T-helper 9 cell (primary cell): ENCODE measurements around the gene KCNQ1OT1.

Source experiments
- DNase-seq: peaks from one replicate; pipeline ENCODE4 v3.0.0-alpha.2; 2020
- total RNA-seq, 2 donors: gene quantifications; one replicate each; lab custom pipeline; 2026; lab: John Stamatoyannopoulos, UW

The KCNQ1OT1 gene
- total RNA-seq = 19.0 to 41.3 reads per million in 2 donors

DNA sequence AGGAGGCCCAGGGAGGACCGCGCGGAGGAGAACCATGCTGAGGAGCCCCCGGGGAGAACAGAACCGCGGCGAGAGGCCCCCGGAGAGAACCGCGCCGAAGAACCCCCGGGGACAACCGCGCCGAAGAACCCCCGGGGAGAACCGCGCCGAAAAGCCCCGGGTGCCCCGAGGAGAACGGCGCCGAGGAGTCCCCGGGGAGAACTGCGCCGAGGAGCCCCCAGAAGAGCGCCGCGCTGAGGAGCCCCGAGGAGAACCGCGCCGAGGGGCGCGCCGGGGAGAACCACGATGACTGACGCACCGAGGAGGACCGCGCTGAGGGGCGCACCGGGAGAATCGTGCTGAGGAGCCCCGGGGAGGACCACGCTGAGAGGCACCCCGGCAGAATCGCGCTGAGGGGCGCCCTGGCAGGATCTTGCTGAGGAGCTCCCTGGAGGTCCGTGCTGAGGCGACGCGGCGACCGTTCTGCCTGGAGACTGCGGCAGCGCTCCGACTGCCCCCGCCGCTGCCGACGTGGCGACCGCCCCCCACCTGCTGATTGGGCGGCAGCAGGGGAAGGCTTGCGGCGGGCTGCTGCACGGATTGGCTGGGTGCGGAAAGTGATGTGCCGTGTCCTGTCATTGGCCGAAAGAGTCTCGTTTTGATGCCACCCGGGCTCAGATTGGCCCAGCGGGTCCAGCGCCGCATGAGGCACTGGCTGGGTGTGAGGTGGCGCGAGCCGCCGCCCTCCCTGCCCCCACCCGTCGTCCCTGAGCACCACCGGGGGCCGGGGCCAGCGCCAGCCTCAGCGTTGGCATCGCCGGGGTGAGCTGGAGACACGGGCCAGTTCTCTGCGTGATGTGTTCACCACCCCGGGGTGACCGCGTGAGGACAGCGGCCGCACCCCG, at the start of gene KCNQ1OT1:
Gene KCNQ1OT1 (minus strand): TSS at position 464 of the 884 bp plus-strand sequence.
- DNase-seq = peak; percentile 77

DNA sequence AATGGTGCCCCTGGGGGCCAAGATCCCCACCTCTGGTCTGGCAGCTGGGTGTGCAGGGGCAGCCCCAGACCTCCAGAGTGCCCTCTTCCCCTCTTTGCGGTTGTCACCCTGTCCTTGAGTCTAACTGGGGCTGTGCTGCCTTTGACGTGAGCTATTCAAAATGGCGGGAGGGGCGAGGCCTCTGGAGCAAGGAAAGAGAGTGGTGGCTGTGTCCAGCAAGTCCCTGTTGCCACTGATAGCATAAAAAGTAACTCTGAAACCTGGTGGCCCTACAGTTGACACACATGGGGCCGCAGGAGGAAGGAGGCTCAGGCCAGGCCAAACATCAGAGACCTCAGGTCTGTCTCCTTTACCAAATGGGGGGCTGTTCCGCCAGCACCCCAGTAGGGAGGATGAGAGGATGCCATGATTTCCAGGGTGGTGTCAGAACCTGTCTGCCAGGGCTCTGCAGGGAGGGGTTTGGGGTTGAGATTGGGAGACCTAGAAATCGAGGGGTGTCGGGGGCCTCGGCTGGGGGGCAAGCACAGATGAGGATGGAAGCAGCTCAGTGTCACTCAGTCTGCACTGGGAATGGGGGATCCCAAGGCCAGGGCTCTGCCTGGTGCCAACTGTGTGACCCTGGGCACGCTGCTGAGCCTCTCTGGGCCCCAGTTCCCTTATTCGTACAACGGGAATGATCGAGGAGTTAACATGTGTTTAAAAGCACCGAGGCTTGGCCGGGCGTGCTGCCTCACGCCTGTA, 49.2 kb upstream of the KCNQ1OT1 start:
- no peak for DNase-seq

DNA sequence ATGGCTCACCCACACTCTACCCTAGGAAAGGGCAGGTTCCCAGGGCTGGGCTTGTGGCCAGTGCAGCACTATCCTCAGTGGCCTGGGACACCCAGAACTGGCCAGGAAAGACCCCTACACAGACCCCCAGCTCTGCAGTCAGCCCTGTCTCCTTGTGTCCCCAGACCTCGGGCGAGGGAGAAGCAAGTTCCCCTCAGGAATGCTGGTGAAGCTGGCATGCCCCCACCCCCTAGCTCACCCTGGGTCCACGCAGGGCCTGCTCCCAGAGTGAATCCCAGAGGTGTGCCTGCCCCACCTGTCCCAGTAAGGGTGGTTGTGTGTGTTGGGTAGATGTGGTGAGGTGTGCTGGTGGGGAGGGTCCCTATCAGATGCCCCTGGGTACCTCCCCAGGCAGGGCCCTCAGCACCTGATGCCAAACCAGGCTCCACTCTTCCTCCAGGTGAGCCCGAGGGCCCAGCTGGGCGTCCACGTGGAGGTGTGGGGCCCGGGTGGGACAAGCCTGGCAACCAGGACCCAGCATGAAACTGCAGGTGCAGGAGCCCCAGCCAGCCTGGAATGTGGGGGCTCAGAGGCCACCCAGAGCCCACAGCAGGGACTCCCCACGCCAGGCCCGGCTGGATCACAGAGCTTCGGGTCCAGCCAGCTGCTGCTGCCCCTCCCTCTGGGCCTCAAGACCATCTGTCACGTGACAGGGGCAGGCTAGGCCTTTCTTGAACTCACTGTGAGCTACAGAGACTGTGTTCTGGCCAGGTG, 48.4 kb upstream of the KCNQ1OT1 start:
- no peak for DNase-seq

DNA sequence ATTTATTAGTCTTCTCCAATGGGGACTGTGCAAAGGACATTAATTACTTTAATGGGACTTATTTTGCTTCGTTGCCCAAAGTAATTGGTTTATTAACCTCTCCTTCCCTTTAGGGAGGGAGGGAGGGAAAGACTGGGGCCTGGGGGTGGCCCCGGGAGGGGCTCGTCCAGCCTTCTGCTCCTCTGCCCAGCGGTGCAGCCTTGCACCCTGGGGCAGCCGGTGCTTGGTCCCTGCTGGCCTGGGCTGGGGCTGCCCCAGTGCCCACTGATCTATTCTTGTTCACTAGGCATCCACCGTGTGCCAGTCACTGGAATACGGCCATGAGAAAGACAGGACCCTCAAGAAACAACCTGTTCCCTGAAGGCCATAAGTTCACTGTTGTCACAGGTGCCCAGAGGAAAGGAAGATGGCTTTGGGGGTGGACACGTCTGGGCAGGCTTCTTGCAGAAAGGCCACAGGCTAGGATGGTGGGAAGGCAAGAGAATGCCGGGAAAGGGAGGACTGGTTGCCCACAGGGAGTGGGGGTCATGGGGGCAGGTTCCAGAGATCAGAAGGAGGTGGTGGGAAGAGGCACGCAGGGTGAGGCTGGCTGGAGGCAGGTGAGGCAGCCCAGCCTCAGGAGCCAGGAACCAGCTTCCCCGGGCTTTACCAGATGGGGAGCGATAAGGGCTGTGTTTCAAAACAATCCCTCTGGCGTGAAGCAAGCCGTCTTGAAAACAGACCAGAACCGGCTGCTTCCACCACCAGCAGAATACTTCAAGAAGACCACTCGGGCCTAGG, 47.6 kb upstream of the KCNQ1OT1 start:
- no peak for DNase-seq

DNA sequence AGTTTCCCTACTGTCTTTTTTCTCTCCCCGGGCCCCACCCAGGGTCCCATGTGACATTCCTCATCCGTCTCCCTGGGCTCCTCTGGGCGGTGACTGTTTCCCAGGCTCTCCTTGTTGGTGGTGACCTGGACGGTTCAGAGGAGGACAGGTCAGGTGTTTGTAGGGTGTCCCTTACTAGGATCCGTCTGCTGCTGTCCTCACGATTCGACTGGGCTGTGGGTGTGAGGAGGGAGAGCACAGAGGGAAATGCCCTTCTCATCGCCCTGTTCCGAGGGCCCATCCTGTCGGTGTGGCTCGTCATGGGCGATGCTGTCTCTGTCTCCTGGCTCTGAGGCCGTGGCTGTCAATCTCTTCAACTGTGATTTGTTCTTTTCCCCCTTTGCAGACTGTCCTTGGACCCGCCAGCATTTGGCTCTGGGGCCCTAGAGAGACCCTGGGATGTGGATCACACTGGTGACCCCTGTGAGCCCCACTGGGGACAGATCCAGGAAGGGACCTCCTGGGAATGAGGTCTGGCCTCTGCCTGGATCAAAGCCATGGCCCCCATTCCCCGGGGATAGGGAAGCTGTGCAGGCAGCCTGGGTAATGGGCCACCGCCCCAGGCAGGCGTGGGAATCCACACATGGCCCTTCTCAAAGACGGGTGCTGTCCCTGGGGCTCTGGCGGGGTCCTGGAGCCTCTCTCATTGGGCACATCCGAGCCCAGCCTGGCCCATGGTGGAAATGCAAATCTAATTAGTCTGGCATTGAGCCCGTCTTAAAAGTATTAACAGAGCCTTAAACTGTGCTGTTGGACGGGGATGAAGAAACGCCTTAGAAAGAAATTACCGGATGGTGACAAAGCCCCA, 46.8 kb upstream of the KCNQ1OT1 start:
- no peak for DNase-seq

DNA sequence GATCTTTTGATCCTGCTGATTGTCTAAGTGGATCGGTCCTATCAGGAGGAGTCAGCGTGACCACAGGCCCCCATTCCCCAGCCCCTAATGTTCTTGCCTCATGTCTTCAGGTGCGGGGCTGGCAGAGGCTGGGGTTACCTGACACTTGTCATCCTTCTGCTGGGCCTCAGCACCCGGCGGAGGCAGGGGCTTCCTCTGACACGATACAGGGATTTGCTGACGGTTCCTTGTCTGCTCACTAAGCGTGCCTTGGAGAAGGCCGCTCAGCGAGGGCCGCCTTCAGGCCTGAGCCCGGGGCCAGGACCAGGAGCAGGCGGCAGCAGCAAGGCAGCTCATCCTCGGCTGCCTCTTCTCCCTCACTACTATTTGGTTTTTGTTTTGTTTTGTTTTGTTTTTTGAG, 45.7 kb upstream of the KCNQ1OT1 start:
- no peak for DNase-seq

DNA sequence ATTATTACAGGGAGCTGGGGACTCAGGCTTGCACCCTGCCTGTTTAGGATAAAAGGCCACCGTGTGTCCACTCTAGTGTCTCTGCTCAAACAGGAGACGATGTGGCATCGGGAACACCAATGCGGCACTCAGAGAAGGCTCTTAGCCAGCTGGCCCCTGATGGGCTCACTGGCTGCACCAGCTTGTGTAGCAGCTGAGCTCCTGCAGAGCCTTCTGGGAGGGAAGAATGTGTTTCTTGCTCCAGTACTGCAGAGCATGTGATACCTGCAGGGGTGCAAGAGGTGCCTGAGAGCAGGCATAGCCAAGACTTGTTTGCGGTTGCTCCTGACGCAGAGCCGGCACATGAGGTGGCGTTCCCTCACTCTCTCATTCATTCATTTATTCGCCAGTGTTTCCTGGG, 44.4 kb upstream of the KCNQ1OT1 start:
- DNase-seq = no peak

DNA sequence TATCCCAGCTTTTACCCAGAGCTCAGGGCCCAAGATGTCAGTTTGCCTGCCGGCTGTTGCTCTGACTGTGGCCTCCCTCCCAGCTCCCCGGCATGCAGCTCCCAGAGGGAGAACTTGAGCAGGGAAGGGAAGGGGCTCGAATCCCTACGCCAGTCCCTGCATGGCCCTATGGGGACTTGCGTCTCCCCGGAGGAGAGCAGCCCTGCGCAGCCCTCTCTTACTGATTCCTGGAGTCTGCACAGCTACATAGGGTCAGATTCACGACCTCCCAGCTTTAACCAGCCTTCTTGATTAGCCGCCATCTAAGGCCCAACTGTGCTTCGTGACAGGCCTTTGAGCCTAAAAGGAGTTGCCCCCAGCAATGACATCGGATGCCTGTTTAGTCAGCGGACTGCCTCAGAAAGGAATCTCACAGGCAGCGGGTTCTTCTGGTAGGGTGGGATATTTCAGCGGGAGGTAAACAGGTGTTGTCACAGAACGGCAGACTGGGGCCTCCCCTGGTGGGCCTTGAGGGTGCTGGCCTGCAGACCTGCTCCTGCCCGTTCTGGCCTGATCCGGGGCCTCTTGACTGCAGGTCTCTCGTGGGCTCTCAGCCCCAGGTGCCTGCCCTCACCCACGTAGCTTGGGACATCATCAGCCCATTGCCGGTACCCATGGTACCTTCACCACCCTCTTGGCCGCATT, 43.8 kb upstream of the KCNQ1OT1 start:
- no peak for DNase-seq

DNA sequence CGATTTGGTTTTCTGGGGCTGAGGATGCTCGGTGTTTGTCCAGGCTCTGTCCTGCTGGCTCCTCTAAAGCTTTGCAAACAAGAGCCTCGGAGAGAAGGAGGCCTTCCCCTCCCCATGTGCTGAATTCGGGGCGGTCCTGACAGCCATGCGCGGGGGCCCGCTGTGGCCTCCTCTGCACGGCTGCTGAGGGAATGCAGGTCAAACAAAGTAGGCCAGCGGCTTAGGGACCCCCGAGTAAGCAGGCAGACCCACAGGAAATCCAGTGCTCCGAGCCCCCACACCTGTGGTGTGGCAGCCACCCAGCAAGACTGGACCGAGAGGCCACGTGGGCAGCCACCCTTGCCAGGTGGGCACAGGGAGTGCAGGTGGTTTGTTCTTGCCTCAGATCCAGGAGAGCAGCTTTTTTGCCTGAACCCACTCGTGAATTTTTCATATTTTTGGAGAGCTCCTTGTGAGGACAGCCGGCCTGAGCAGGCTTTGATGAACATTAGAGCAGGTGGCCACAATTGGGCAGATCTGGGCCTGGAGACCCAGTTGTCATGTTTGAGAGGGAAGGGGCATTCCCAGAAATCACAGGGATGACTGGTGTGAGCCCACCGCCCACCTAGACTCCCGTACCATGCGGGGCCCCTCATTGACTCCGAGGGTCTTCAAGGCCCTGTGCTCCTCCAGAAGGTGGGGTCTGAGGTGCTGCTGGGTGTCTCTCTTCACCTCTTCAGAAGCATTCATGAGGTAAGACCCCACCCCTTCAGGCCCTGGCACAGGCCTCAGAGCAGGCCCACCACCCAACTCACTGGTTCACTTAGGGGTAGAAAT, 43.0 kb upstream of the KCNQ1OT1 start:
- no peak for DNase-seq

DNA sequence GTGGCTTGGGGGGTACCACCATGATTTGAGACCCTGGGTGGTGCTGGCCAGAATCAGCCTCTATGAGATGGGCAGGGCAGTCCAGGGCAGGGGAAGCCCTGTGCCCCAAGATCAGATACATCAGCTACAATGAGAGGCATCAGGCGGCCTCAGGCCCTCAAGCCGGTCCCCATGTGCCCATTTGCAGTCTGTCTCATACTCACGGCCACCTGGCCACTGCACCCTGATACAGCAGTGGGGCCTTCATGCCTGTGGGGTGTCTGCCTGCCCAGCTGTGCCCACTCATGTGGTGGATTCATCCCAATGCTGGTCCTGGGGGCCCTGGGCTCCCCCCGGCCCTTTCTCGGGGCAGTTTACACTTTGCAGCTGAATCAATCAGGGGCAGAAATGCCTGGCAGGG, 42.4 kb upstream of the KCNQ1OT1 start:
- no peak for DNase-seq

DNA sequence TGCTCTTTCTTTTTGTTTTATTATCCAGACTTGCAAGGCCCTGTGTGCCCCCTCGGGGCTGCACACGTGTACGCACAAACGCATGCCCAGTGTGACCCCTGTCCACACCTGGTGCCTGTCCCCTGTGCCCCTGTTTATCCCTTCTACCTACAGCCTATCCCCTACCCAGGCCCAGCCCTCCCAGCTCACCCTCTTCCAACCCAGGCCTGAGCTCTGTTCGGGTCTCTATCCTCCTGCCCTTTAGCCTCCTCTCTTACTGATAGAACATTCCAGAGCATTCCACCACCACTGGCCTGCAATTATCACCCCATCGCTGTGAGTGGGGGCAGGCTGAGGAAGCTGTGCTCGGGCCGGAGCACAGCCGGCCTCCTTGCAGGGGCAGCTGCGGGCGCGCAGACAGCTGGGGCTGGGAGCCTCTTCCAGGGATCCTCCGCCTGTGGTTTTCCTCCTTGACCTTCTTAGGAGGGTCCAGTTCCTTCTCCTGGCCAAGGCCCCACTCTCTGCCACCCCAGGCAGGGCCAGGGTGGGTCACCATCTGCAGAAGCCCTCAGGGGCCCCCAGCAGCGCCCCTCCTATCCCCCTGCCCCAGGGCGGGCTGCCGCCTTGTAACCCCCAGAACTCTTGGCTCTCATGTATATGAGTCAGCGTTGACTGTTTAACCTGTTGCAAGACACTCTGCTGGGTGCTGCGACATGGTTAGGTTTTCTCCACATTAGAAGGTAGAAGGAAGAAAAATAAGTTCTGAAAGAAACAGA, 41.8 kb upstream of the KCNQ1OT1 start:
- no peak for DNase-seq

DNA sequence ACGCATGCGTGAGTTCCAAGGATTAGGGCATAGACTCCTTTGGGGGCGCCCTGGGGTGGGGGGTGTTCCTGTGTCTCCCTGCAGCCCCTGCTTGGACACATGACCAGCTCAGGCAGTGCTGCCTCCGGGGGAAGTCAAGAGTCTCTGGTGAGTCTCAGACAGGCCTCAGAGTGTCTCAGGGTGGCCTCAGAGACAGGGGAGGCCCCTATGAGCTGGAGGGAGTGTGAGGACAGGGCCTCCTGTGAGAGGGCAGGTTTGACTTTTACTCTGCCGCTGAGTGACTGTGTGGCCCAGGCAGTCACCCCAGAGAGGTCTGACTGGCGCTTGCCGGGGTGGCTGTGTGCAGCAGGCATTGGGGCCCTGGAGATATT, 41.2 kb upstream of the KCNQ1OT1 start:
- no peak for DNase-seq

DNA sequence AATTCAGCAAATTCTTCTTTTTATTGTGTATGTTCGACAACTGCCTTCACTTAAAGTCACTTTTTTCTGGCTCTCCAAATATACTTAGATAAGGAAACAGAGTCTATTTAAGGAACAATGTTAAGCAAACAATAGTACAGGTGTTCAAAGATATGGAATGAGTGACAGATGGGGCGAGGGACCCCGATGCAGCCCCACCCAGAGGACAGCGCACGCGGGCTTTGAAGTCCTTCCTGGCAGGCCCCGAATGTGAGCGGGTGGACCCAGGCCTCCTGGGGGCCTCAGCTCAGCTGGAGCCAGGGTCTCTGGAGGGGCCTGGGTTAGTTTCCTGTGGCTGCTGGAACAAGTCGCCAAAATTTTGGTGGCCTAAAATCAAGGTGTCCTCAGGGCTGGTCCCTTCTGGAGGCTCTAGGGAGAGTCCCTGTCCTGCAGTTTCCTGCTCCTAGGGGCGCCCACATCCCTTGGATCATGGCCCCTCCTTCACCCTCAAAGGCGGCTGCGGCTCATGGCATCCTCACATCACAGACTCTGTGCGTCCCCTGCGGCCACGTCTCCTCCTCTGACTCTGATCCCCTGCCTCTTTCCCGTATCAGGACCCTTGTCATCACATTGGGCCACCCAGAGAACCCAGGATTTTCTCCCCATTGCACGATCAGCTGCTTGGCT, 40.6 kb upstream of the KCNQ1OT1 start:
- no peak for DNase-seq

DNA sequence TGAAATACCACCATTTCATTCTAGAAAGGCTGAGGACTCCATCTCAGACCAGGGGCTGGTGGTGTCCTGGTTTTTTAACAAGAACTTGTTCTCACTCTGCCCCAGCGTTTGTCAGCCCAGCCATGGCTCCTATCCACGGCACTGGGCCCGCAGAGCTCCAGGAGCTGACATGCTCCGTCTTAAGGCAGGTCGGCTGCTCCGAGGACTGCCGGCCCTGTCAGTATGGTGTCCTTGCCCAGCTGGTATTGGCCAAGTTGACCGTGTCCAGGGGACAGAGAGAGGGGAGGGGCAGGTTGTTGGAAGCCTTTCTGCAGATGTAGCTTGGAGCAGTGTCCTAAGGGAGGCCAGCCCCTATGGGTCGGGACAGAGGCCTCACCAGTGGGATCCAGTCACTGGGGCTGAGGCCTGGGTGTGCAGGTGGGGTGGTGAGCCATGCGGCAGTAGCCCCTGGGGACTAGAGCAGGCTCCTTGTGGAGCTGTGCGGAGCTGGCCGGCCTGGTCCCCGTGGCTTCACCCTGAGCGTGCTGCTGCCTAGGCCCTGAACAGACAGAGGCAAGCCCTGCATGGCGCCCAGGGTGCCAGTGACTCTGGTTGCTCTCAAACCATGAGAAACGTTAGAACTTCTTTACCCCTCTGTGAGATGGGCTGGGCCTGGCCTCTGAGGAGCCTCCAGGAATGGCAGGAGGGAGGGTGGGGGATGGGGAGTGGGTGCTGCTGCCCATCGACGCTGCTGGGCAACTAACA, 39.9 kb upstream of the KCNQ1OT1 start:
- DNase-seq = no peak

DNA sequence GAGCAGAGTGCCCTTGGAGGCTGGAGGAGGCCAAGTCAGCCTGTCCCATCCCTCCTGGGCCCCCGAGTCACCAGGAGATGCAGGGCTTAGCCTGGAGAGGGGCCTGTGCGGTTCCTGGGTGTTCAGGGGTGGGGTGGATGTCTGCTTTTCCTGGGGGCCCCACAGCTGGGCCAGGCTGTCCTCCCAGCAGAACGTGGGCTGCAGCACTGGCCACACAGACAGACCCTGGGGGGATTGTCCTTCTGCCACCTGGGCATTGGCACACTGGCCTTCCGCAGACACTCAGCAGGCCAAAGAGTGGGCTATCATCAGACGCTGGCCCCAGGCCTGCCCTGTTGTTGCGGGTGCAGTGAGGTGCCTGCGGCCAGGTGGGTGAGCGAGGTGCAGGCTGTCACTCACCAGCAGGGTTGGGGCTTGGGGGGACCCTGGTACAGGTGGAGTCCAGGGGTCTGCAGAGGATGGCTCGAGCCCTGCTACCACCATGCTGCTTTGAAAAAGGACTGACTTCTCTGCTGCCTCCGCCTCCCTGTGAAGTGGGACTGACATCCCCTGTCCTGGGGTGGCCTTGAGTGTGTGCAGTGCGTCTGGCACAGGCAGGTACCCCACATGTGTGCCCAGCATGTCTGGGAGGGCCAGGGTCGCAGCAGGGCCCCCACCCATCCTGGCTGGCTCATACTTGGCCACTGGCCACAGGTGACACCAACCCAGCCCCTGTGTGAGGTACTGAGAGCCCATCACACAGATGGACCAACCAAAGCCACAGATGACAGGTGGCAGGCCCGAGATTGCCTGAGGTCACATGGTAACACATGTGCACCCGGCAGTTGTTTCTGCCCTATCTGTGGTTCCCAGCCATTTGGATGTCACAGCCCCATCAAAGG, 39.0 kb upstream of the KCNQ1OT1 start:
- no peak for DNase-seq

DNA sequence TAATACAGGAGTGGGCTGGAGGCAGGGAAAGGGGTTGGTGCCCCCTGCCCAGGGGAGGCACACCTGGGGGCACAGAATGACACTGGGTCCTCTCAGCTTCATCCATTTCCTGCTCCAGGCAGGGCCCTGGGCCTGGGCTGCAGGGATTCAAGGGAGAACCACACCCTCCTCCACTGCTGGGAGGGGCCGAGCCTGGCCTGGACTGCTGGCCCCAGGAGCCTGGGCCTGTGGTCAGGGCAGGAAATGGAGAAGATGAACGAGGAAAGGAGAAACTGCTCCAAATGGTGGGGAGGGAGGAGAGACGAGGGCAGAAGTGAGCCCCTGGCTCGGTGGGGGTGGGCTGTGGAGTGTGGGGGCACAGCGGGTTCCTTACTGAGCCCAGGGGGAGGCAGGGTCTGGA, 38.1 kb upstream of the KCNQ1OT1 start:
- DNase-seq = no peak

DNA sequence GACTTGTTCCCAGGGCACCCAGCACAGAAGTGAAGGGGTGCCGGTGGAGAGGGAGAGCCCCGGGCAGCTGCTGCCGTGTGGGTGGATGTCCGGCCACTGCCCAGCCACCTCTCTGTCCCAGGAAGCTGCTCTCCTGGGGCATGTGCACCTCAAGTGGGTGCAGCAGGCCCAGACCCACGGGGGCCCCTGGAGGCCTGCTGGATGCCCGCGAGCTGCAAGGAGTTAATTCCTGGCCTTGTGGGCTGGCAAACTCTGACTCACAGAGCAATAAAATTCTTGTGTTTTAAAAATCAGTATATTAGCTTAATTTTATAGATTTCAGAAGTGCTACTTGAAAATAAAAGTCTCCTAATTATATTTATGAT, 37.4 kb upstream of the KCNQ1OT1 start:
- no peak for DNase-seq
